ENCODE results near the gene NTSR2. TPM values are rescaled to one million over a fixed set of nuclear protein-coding genes. Genes with fewer than 3 reads are reported as not detected.

The NTSR2 gene
- total and polyA plus RNA-seq, 9 donors, result 0.33 to 3.8 (median 0.97) TPM; not detected in 2

DNA sequence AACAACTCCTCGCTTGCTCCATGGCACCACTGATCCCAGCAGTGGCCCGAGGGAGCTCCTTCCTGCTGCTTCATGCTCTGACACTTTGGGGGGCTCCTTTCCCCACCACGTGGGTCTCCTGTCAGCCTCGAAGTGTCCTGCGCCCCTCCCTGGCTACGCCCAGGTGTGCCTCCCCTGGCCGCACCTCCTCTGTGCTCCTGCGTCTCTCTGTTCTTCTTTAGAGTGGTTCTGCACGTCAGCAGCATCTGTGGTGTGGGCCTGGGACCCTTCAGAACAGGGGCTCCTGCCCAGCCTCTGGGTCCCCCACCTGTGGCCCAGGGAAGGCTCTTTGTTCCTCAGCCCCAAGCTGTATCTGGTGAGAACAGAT, 26.7 kb upstream of the NTSR2 start:
- TF ChIP-seq EP300 (IDR thresholded peaks at IDR 0.05), result no peak
- TF ChIP-seq, protein P1, sequence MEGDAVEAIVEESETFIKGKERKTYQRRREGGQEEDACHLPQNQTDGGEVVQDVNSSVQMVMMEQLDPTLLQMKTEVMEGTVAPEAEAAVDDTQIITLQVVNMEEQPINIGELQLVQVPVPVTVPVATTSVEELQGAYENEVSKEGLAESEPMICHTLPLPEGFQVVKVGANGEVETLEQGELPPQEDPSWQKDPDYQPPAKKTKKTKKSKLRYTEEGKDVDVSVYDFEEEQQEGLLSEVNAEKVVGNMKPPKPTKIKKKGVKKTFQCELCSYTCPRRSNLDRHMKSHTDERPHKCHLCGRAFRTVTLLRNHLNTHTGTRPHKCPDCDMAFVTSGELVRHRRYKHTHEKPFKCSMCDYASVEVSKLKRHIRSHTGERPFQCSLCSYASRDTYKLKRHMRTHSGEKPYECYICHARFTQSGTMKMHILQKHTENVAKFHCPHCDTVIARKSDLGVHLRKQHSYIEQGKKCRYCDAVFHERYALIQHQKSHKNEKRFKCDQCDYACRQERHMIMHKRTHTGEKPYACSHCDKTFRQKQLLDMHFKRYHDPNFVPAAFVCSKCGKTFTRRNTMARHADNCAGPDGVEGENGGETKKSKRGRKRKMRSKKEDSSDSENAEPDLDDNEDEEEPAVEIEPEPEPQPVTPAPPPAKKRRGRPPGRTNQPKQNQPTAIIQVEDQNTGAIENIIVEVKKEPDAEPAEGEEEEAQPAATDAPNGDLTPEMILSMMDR (IDR thresholded peaks at IDR 0.05), result no peak
- TF ChIP-seq POLR2A (IDR thresholded peaks at IDR 0.05), result no peak
- WGBS, 3 donors, result 69 to 76% (median 72%) methylated on average over 9 of the region's 9 CpGs
- DNase-seq, result no peak
- intact Hi-C loops (cut with DNase I), result loop anchor here in 3 of 4 donors (5.0 kb wide), 2 partner anchors 46 to 51 kb away; partner anchors contain the start of gene LPIN1 (in 2 of the 3)
- no peaks in the 10 kb centered on the region for H3K27me3 ChIP-seq
- H3K36me3 ChIP-seq, result no peaks in the 10 kb centered on the region
- H3K4me3 ChIP-seq, result no peak overlapping the region
- H3K9me3 ChIP-seq, result no peaks in the 10 kb centered on the region
- H3K4me1 ChIP-seq (ENCODE audit: insufficient read depth), result peaks cover 17% of the 10 kb centered on the region
- H3K27ac ChIP-seq, result peak overlapping the region; percentile 80 to 90

DNA sequence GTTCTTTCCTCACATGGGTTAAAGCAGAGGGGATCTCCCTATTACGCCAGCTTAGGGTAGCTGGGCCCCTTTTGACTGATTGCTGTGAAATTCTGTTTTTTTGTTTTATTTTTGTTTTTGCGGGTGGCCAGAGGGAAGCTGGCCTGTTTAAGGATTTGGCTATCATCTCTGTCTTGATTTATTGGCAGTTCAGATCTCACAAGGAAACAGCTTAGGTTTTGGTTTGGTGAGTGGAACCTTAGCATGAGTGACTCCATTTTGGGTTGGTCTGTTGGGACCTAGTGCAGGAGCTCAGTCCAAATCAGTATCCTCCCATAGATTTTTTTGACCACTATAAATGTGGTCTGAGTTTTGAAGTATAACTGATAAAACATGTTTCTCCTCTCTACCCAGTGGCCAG, 25.6 kb upstream of the NTSR2 start:
- Histone ChIP-seq H3K36me3 (no peaks in the 10 kb centered on the region), H3K4me3 (no peak overlapping the region), H3K27ac (no peak overlapping the region), H3K27me3 (no peaks in the 10 kb centered on the region), H3K4me1 (ENCODE audit: insufficient read depth) (peaks cover 16% of the 10 kb centered on the region), H3K9me3 (no peaks in the 10 kb centered on the region)
- TF ChIP-seq POLR2A (IDR thresholded peaks at IDR 0.05), result no peak
- TF ChIP-seq, protein P1 (IDR thresholded peaks at IDR 0.05), result no peak
- no peak for TF ChIP-seq EP300 (IDR thresholded peaks at IDR 0.05)
- intact Hi-C loops (cut with DNase I), result loop anchor here in 3 of 4 donors (5.0 kb wide), 2 partner anchors 47 to 52 kb away; partner anchors contain the start of gene LPIN1 (in 2 of the 3)
- DNase-seq, result no peak
- 87 to 93% (median 90%) methylated on average over 2 of the region's 2 CpGs for WGBS, 3 donors

- peaks cover 10% of the 10 kb centered on the region for H3K4me1 ChIP-seq (ENCODE audit: insufficient read depth)
- intact Hi-C loops (cut with DNase I), result loop anchor here in 2 of 4 donors (1.0 to 5.0 kb wide), 2 partner anchors 83 to 84 kb away; no protein-coding TSS in a partner anchor
- H3K27ac ChIP-seq, result no peak overlapping the region
- H3K27me3 ChIP-seq, result no peaks in the 10 kb centered on the region
- 17 to 18% (median 17%) methylated on average over 9 of the region's 9 CpGs for WGBS, 3 donors
- DNase-seq, result peak in 3 of 5 donors; percentile 55 to 74 (median 64)
- TF ChIP-seq EP300 (IDR thresholded peaks at IDR 0.05), result no peak
- TF ChIP-seq, protein P1 (IDR thresholded peaks at IDR 0.05), result peak; percentile 31 to 67 (median 51)
- no peaks in the 10 kb centered on the region for H3K9me3 ChIP-seq
- H3K36me3 ChIP-seq, result no peaks in the 10 kb centered on the region
- no peak overlapping the region for H3K4me3 ChIP-seq
Measured at GRCh38 chr2:11692966-11693521, 23.0 kb upstream of the NTSR2 start.

DNA sequence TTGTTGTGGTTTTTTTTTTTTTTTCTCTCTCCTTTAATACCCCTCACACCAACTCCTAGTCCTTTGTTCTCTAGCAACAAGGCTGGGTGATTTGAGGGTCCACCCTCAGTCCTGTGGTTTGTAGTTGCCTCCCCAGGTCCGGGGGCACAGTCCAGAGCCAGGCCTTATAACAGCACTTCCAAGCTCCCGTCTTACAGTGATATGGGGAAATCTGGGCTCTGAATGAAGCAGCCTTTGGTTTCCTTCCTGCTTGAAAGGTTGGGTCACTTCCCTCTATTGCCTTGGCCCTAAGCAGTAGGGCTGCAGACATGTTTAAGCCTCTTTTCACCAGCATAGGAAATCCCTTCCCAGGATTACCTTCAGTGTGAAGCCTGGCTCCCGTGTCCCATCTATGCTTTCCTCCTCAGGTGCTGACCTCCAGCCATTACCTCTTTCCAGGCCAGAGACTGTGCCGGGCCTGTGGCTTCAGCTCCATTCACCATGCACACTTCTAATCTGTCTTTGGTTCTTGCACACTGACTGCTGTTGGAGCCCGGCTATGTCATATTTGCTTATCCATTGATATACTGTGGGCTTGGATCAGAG, 21.2 kb upstream of the NTSR2 start:
- no peak overlapping the region for H3K4me3 ChIP-seq
- TF ChIP-seq POLR2A (IDR thresholded peaks at IDR 0.05) (no peak), EP300 (IDR thresholded peaks at IDR 0.05) (no peak)
- TF ChIP-seq, protein P1 (IDR thresholded peaks at IDR 0.05), result no peak
- no peaks in the 10 kb centered on the region for H3K9me3 ChIP-seq
- intact Hi-C loops (cut with DNase I), result loop anchor here in 1 of 4 donors (5.0 kb wide), 1 partner anchor 86 kb away; no protein-coding TSS in a partner anchor
- peaks cover 8% of the 10 kb centered on the region for H3K4me1 ChIP-seq (ENCODE audit: insufficient read depth)
- no peaks in the 10 kb centered on the region for H3K27me3 ChIP-seq
- no peak overlapping the region for H3K27ac ChIP-seq
- 84% methylated on average over 5 of the region's 5 CpGs for WGBS, 3 donors
- no peak for DNase-seq
- H3K36me3 ChIP-seq, result no peaks in the 10 kb centered on the region

All from ovary (tissue), 9 donors.